Heart right ventricle (tissue), 16 donors: Measurements from ENCODE around the gene PPM1N. TPM values are rescaled to one million over a fixed set of nuclear protein-coding genes. Genes with fewer than 3 reads are reported as not detected.

ENCODE experiments used
- ATAC-seq, 8 donors: fragments of 200-7000 bp; cut with Tn5 transposase; one replicate each; pipeline ENCODE4 v1.9.1; 2020; ENCODE audit warnings: mild to moderate bottlenecking in 8 of 8, moderate library complexity in 8 of 8, moderate number of reproducible peaks in 1 of 8
- DNase-seq, 2 donors: peaks; one replicate each; pipeline ENCODE4 v3.0.0-alpha.2; 2020
- H3K27ac ChIP-seq, 10 donors: fragments of 200-600 bp; sonication (generic) in 2 of 10; one replicate each; pipeline versions ENCODE4 v1.5.0 to v1.8.0; 2020 to 2022; ENCODE audit warnings: mild to moderate bottlenecking in 3 of 10
- H3K27me3 ChIP-seq, 7 donors: fragments of 200-600 bp; one replicate each; pipeline ENCODE4 v1.8.0; 2021 to 2022; ENCODE audit warnings: mild to moderate bottlenecking in 2 of 7
- H3K36me3 ChIP-seq, 9 donors: fragments of 200-600 bp; sonication (generic) in 1 of 9; one replicate each; pipeline versions ENCODE4 v1.5.0 to v1.8.0; 2020 to 2022; ENCODE audit warnings: mild to moderate bottlenecking in 2 of 9
- H3K4me1 ChIP-seq, 9 donors: fragments of 200-600 bp; sonication (generic) in 1 of 9; one replicate each; pipeline versions ENCODE4 v1.5.0 to v1.8.0; 2020 to 2022; ENCODE audit warnings: mild to moderate bottlenecking in 4 of 9
- H3K4me3 ChIP-seq, 10 donors: fragments of 200-600 bp; sonication (generic) in 2 of 10; one replicate each; pipeline versions ENCODE4 v1.5.0 to v1.8.0; 2020 to 2022; ENCODE audit warnings: mild to moderate bottlenecking in 7 of 10, moderate library complexity in 2 of 10
- H3K9me3 ChIP-seq, 11 donors: fragments of 200-600 bp in 10 of 11; sonication (generic) in 2 of 11; one replicate each; pipeline versions ENCODE4 v1.5.0 to v1.8.0; 2013 to 2022; ENCODE audit warnings: mild to moderate bottlenecking in 2 of 11, control low read depth in 1 of 11, moderate library complexity in 1 of 11
- WGBS, 2 donors: extraction: QIAGEN DNeasy Blood & Tissue Kit; methylation state at CpG; one replicate each; pipeline ENCODE4 v1.1.7; 2013; ENCODE audit warnings: inconsistent platforms in 1 of 2; 5-methylcytosine and 5-hydroxymethylcytosine counted together
- intact Hi-C, 10 donors: fragments of 100-400 bp; cut with DNase I; formaldehyde crosslinking; loops; one replicate each; pipeline versions ENCODE4 v1.11.1 to v1.14.2; 2022
- polyA plus RNA-seq, 2 donors: library from polyadenylated mRNA; stranded (reverse); fragments of 200-250 nt; gene quantifications; one replicate each; pipeline ENCODE4 v1.2.3, GENCODE V29; 2013
- total RNA-seq, 10 donors: library from RNA; stranded (reverse); fragmentation: NEBNext Ultra II Directional in 3 of 10; extraction: Animal tissue kit (Norgen Biotek cat#: 25700) in 3 of 10; gene quantifications; one replicate each; pipeline versions ENCODE4 v1.2.1 to v1.2.4, GENCODE V29; 2021 to 2023
- TF ChIP-seq, protein P1 (sequence below), 9 donors: fragments of 200-600 bp; sonication (generic) in 2 of 9; IDR thresholded peaks; one replicate each; pipeline versions ENCODE4 v1.5.0 to v1.8.0; 2021 to 2022; ENCODE audit warnings: antibody characterized with exemption in 9 of 9, mild to moderate bottlenecking in 5 of 9, moderate library complexity in 1 of 9
- donor health status: Arrhythmogenic right ventricular cardiomyopathy.
- donor health status: ischemic (EF 13 %, LVEDD 7.1; RV severe dilation, severe dysfunction).
- donor health status: healthy with polysubstance abuse.
- donor health status: DM: no; HTN: yes; CAD: no.
- donor health status: DM: no; HTN: no; CAD: no.
- donor health status: ischemic (EF 25% LVEDD 6.9; RV normal size, moderate dysfunction).
- donor health status: ischemic (EF 25% LVEDD 5.7; RV mildly dilated, moderate dysfunction).
- donor health status: healthy.
- donor health status: DM: yes; HTN: yes; CAD: no.
- donor health status: Ischemic cardiomyopathy.
- donor health status: ischemic (EF 35%, LVEDD 5.7; RV mildly dilated, moderate dysfunction).
- donor health status: nonischemic (EF 11% LVEDD 7.7; RV severe dilation, severe dysfunction).
- donor health status: DM: yes; HTN: yes; CAD: no.
- donor health status: PGD.
- donor health status: ischemic (EF 29% LVEDD 5.4; RV normal size, mild dysfunction).
- donor health status: nonischemic (EF 23%, LVEDD 6.1; RV moderate dilation, normal function).

Gene PPM1N
- total and polyA plus RNA-seq, 12 donors, result 0.32 to 3.6 (median 0.57) TPM; not detected in 5

DNA sequence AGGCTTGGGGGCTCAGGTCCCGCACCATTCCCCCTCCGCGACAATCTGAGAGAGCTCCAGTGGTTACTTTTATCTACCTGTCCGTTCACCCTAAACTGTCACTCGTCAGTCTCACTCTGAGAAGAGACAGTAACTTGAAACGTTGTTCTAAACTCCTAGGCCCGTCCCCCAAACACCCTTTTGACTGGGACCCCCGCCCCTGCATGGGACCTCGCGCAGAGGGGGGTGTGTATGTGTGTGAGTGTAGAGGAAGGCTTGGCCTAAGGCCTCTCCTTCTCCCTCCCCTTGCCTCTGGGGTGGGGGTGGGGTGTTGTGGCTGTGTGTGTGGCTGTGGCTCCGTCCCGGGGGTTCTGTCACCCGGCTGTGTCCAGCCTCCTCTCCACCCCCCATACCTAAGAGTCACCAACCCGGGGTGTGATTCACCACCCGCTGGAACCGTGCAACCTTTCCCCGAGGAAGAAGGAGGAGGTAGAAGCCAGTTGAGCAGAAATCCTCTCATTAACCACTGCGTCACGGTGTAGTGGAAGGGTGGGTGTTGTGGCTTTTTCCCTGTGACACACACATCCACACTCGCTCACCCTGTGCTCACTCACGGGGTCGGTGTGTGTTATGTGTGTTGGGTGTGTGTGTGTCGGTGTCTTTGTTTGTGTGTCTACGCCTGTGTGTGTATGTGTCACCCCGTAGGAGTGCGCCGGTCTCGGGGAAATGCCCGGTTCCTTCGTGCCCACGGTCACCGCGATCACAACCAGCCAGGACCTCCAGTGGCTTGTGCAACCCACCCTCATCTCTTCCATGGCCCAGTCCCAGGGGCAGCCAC lies 28.1 kb upstream of the PPM1N start:
- Histone ChIP-seq H3K36me3 (no peaks in the 10 kb centered on the region), H3K4me1 (peaks cover 8 to 50% (median 38%) of the 10 kb centered on the region in 9 donors), H3K27ac (peak overlapping the region in 9 of 10 donors; percentile 89 to 98 (median 95)), H3K4me3 (peak overlapping the region; percentile 45 to 82 (median 74)), H3K9me3 (no peaks in the 10 kb centered on the region), H3K27me3 (peaks cover 0 to 41% (median 0%) of the 10 kb centered on the region in 7 donors)
- TF ChIP-seq, protein P1, sequence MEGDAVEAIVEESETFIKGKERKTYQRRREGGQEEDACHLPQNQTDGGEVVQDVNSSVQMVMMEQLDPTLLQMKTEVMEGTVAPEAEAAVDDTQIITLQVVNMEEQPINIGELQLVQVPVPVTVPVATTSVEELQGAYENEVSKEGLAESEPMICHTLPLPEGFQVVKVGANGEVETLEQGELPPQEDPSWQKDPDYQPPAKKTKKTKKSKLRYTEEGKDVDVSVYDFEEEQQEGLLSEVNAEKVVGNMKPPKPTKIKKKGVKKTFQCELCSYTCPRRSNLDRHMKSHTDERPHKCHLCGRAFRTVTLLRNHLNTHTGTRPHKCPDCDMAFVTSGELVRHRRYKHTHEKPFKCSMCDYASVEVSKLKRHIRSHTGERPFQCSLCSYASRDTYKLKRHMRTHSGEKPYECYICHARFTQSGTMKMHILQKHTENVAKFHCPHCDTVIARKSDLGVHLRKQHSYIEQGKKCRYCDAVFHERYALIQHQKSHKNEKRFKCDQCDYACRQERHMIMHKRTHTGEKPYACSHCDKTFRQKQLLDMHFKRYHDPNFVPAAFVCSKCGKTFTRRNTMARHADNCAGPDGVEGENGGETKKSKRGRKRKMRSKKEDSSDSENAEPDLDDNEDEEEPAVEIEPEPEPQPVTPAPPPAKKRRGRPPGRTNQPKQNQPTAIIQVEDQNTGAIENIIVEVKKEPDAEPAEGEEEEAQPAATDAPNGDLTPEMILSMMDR (IDR thresholded peaks at IDR 0.05), result no peak
- ATAC-seq, result peak in 1 of 8 donors; percentile 12
- no peak for DNase-seq
- intact Hi-C loops, result loop anchor here in 2 of 10 donors (2.0 to 10.0 kb wide), 3 partner anchors 19 to 45 kb away; partner anchors contain the start of gene ERCC1 (in 1 of the 2)
- WGBS, 2 donors, result 46 to 47% methylated on average over 33 of the region's 33 CpGs

DNA sequence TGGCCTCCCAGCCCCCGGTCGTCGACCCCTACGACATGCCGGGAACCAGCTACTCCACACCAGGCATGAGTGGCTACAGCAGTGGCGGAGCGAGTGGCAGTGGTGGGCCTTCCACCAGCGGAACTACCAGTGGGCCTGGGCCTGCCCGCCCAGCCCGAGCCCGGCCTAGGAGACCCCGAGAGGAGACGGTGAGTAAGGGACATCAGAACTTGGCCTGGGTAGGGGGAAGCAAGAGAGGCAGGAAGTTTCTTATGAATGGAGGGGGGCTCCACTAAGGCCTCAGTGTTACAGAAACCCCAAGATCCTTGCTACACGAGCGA lies 27.5 kb upstream of the PPM1N start:
- H3K36me3 ChIP-seq, result no peaks in the 10 kb centered on the region
- peak overlapping the region in 1 of 10 donors; percentile 76 for H3K4me3 ChIP-seq
- TF ChIP-seq, protein P1 (IDR thresholded peaks at IDR 0.05), result no peak
- intact Hi-C loops, result loop anchor here in 1 of 10 donors (10.0 kb wide), 1 partner anchor 46 kb away; the partner anchor contains the start of gene ERCC1
- peaks cover 8 to 50% (median 38%) of the 10 kb centered on the region in 9 donors for H3K4me1 ChIP-seq
- peaks cover 0 to 46% (median 0%) of the 10 kb centered on the region in 7 donors for H3K27me3 ChIP-seq
- H3K9me3 ChIP-seq, result no peaks in the 10 kb centered on the region
- DNase-seq (no peak), ATAC-seq (no peak)
- no peak overlapping the region for H3K27ac ChIP-seq
- WGBS, 2 donors, result 91 to 94% methylated on average over 15 of the region's 15 CpGs

DNA sequence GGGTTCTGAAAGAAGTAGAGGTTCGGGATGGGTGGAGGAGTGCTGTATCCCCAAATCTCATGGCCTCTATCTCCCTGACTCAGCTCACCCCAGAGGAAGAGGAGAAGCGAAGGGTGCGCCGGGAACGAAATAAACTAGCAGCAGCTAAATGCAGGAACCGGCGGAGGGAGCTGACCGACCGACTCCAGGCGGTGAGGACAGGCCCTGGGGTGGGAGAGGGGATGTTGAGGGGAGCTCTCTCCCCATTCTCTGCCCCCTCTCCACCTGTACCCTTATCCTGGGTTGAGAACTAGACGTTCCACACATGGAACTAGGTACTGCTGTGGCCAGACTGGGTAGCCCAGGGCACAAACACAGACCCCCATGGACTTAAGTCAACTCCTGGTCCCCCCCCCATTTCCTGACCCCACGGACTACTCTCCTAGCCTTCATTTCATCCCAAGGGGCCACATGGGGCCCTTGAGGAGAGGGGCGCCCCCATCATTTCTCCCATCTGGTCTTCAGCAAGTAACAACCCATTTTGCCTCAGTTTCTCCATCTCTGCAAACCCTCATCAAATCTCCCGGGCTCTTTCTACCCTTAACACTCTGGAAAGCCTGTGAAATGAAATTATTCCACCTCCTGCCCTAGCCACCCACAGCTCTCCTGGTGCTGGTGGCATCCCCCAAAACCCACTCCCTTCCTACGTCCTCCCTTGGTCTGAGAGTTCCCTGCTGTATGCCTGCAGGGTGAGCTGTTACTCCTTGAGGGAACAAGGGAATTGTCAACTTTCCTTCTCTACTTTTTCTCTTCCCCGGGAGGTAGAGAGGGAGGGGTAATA lies 26.9 kb upstream of the PPM1N start:
- intact Hi-C loops, result loop anchor here in 1 of 10 donors (10.0 kb wide), 1 partner anchor 47 kb away; the partner anchor contains the start of gene ERCC1
- H3K4me3 ChIP-seq, result peak overlapping the region in 1 of 10 donors; percentile 17
- H3K36me3 ChIP-seq, result no peaks in the 10 kb centered on the region
- H3K4me1 ChIP-seq, result peaks cover 8 to 50% (median 38%) of the 10 kb centered on the region in 9 donors
- peaks cover 0 to 46% (median 0%) of the 10 kb centered on the region in 7 donors for H3K27me3 ChIP-seq
- ATAC-seq, result no peak
- H3K27ac ChIP-seq, result no peak overlapping the region
- no peaks in the 10 kb centered on the region for H3K9me3 ChIP-seq
- DNase-seq, result no peak
- TF ChIP-seq, protein P1 (IDR thresholded peaks at IDR 0.05), result no peak
- 89% methylated on average over 16 of the region's 16 CpGs for WGBS, 2 donors
